HUES6 (cell line): ENCODE data around the gene PSMA5.
"Not testable (repeated sequence)": the region's sequence is repeated elsewhere in the genome, so short reads cannot be mapped to it uniquely, and the experiment has no call there.

ENCODE experiments used
- H3K27ac ChIP-seq: 2 replicates; pipeline ENCODE4 v1.7.0; 2013; ENCODE audit warnings: low read depth, mild to moderate bottlenecking, low read length, inconsistent platforms
- H3K27me3 ChIP-seq: 2 replicates; pipeline ENCODE4 v1.6.1; 2013; ENCODE audit warnings: low read length; ENCODE audit not compliant: control insufficient read depth, insufficient read depth
- H3K36me3 ChIP-seq: 2 replicates; pipeline ENCODE4 v1.6.1; 2013; ENCODE audit warnings: low read length; ENCODE audit not compliant: control insufficient read depth, insufficient read depth
- H3K4me1 ChIP-seq: 2 replicates; pipeline ENCODE4 v1.6.1; 2013; ENCODE audit warnings: low read length; ENCODE audit not compliant: control insufficient read depth, insufficient read depth
- H3K4me3 ChIP-seq: 2 replicates; pipeline ENCODE4 v1.5.1; 2013; ENCODE audit warnings: low read depth, low read length
- H3K9ac ChIP-seq: one replicate; pipeline ENCODE4 v1.6.1; 2013; ENCODE audit warnings: mild to moderate bottlenecking, low read length
- H3K9me3 ChIP-seq: 2 replicates; pipeline ENCODE4 v1.6.1; 2013; ENCODE audit warnings: low read depth, low read length; ENCODE audit not compliant: control insufficient read depth, insufficient read depth

Gene PSMA5

DNA sequence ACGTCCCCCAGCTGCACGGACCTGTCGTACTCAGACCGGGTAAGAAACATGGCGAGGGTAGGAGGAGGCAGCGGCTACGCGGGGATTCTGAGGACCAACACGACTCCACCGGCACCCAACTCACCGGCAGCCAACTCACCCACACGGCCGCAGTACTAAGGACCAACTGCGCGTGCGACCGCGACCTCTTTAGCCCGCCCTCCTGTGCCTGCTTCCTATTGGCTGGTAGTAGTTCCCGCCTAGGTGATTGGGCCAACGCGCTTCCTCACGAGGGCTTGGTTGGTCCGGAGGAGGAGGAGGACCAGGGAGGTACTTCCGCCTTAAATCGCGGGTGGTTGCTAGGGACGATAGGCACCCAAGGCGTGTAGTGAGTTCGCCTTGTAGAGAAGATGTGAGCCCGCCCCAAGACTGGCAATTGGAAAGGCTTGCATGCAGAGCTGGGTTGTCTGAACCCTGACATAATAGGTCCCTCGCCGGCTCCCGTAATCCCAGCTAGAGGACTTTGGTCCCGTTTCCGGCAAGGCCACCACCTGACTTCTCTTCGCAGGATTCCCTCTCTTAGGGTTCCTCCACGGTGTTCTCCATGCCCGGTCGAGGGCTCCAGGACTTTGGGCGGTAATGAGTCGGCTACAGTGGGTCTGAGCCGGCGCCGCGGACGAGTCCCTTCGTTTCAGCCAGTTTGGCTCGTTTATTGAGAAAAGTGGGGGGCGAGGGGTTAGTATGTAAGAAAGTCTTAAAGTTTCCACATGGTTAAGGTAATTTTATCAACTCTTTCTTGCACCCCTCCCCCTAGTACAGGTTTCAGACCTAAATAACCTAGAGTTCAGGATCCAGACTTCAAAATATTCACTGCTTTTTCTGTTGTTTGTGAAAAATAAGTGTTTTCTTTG is at the start of gene PSMA5:
Gene PSMA5, minus strand, starts transcription at position 168 of the 890 bp plus-strand sequence. Its CDS starts 118 bp downstream, at position 50.
- Histone ChIP-seq H3K9ac (peak within 1 kb of the TSS; percentile 89), H3K4me1 (peaks cover 10% of the 10 kb centered on the region), H3K27ac (peak within 1 kb of the TSS; percentile 64; the same call in 1 of the 2 replicates), H3K4me3 (peak within 1 kb of the TSS; percentile 87), H3K9me3 (no peaks in the 10 kb centered on the region), H3K27me3 (no peaks in the 10 kb centered on the region), H3K36me3 (peaks cover 5% of the 10 kb centered on the region)

DNA sequence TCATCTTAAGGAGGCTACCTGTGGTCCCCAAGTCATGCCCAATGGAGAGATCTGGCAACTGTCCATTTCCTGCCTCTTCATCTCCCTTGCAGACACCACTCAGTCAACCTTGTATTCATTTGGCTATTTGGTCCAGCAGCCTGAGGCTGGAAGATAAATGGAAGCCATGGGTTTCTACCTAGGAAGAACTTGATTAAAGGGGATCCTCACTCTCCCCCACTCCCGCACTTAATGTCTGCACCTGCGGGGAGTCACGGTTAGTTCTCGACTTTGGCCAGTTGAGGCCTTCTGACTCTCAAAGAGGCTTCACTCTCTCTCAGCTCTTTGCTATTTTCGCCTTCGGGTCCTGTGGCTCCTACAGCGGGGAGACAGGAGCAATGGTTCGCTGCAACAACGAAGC is 49.0 kb upstream of the PSMA5 start:
- no peaks in the 10 kb centered on the region for H3K36me3 ChIP-seq
- H3K9me3 ChIP-seq, result no peaks in the 10 kb centered on the region
- H3K27ac ChIP-seq, result no peak overlapping the region
- H3K4me3 ChIP-seq, result no peak overlapping the region
- no peak overlapping the region for H3K9ac ChIP-seq
- H3K4me1 ChIP-seq, result no peaks in the 10 kb centered on the region
- H3K27me3 ChIP-seq, result peaks cover 24% of the 10 kb centered on the region

DNA sequence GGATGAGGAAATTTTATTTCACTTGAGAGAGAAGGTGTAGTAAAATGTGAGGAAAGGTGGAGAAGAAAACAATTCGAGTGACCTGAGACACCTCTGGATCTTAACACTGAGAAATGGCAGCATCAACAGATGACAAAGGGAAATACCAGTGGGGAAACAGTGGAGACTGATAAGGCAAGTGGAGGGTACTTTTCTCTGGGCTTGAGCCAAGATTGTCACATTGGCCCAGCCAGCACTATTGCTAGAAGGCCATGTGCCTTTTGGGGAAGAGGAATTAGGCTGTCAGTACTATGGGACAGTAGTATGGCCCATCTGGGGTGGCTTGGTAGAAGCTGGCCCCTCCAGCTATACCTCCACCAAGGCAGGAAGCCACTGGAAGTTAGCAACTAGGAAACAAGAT is 48.4 kb upstream of the PSMA5 start:
- H3K4me1 ChIP-seq, result no peaks in the 10 kb centered on the region
- H3K36me3 ChIP-seq, result no peaks in the 10 kb centered on the region
- H3K9me3 ChIP-seq, result no peaks in the 10 kb centered on the region
- peaks cover 24% of the 10 kb centered on the region for H3K27me3 ChIP-seq
- H3K9ac ChIP-seq, result no peak overlapping the region
- no peak overlapping the region for H3K4me3 ChIP-seq
- H3K27ac ChIP-seq, result no peak overlapping the region

DNA sequence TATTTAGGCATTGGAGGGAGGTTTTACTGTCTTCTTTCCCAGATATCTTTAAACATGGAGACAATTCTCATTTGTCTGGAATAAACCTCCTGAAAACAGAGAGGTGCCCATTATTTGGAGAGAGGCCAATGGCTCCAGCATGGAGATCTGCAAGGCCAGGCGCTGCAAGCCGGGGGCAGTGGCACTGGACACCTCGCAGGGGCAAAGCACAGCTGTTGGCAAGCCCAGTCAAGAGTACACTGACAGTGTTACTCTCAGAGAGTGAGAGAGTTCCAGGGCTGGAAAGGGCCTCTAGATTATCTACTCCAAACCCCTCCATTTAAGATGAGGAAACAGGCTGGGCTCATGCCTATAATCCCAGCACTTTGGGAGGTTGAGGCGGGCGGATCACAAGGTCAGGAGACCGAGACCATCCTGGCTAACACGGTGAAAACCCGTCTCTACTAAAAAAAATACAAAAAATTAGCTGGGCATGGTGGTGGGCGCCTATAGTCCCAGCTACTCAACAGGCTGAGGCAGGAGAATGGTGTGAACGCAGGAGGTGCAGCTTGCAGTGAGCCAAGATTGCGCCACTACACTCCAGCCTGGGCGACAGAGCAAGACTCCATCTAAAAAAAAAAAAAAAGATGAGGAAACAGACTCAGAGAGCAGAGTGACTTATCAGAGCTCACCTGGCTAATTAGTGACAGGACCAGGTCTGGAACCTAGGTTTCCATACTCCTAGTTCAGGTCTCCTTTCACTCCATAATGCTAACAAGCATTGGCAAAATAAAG is 47.2 kb upstream of the PSMA5 start:
- peaks cover 30% of the 10 kb centered on the region for H3K27me3 ChIP-seq

DNA sequence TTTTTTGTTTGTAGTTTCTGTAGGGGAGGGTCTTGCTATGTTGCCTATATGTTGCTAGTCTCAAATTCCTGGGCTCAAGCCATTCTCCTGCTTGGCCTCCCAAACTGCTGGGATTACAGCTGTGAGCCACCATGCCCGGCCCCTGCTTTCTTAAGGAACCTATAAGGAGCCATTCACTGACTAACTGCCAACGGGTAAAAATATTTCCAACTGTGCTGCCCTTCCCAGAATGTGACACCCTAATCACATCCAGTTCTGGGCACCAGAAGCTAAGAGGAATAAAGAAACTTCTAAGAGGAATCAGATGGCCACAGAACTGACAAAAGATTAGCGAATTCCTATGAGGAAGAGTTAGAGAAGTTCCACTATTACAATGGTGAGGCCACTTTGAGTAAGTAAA is 46.5 kb upstream of the PSMA5 start:
- Histone ChIP-seq H3K9ac (no peak overlapping the region), H3K27me3 (peaks cover 35% of the 10 kb centered on the region)

More for the DNA sequence above, 47.2 kb upstream of the PSMA5 start:
- H3K27ac ChIP-seq, H3K36me3 ChIP-seq, H3K9me3 ChIP-seq, H3K4me1 ChIP-seq, H3K4me3 ChIP-seq, H3K9ac ChIP-seq: not testable (repeated sequence)

GRCh38 chr1:109470245-109470644 is 44.0 kb upstream of the PSMA5 start:
- H3K36me3 ChIP-seq, result no peaks in the 10 kb centered on the region
- H3K9ac ChIP-seq, result no peak overlapping the region
- H3K27ac ChIP-seq, result no peak overlapping the region
- peaks cover 20% of the 10 kb centered on the region for H3K4me1 ChIP-seq
- no peak overlapping the region for H3K4me3 ChIP-seq
- H3K9me3 ChIP-seq, result no peaks in the 10 kb centered on the region
- peaks cover 59% of the 10 kb centered on the region for H3K27me3 ChIP-seq

More for the DNA sequence above, 46.5 kb upstream of the PSMA5 start:
- H3K4me3 ChIP-seq, result no peak overlapping the region
- no peak overlapping the region for H3K27ac ChIP-seq
- H3K4me1 ChIP-seq, result peaks cover 14% of the 10 kb centered on the region
- H3K36me3 ChIP-seq, result no peaks in the 10 kb centered on the region
- no peaks in the 10 kb centered on the region for H3K9me3 ChIP-seq

- no peaks in the 10 kb centered on the region for H3K9me3 ChIP-seq
- H3K4me3 ChIP-seq, result no peak overlapping the region
- H3K36me3 ChIP-seq, result no peaks in the 10 kb centered on the region
- H3K9ac ChIP-seq, result no peak overlapping the region
- H3K27ac ChIP-seq, result no peak overlapping the region
- peaks cover 20% of the 10 kb centered on the region for H3K4me1 ChIP-seq
- H3K27me3 ChIP-seq, result peaks cover 65% of the 10 kb centered on the region
Measured at GRCh38 chr1:109468903-109469302, 42.7 kb upstream of the PSMA5 start.

- Histone ChIP-seq H3K9me3 (no peaks in the 10 kb centered on the region), H3K36me3 (no peaks in the 10 kb centered on the region), H3K27me3 (peaks cover 72% of the 10 kb centered on the region), H3K4me3 (no peak overlapping the region), H3K9ac (no peak overlapping the region), H3K27ac (no peak overlapping the region), H3K4me1 (peaks cover 20% of the 10 kb centered on the region)
Measured at GRCh38 chr1:109468061-109468460, 41.8 kb upstream of the PSMA5 start.

DNA sequence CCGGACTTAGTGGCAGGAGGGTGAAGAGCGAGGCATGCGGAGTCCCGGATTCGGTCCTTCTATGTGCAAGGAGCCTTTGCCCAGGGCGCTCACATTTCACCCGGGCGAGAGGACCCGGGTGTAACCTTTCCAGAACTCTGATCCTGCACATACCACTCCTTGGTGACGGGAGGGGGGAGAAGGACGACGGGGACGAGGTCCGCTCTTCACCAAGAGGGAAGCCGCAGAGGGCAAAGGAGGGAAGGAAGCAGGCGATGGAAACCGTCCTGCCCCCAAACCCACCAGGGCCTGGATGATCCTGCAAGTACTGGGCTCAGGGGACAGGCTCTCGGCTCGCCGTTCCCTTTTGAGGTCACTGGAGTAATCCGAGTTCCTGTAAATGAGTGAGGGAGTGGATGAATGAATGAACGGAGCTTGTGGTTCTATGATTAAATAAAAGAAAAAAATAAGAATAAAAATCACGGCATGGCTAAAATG is 41.1 kb upstream of the PSMA5 start:
- Histone ChIP-seq H3K36me3 (no peaks in the 10 kb centered on the region), H3K9ac (no peak overlapping the region), H3K9me3 (no peaks in the 10 kb centered on the region), H3K27ac (no peak overlapping the region), H3K4me1 (peaks cover 20% of the 10 kb centered on the region), H3K4me3 (peak overlapping the region; percentile 80), H3K27me3 (peaks cover 79% of the 10 kb centered on the region)

GRCh38 chr1:109466452-109467300 is 40.4 kb upstream of the PSMA5 start, which contains the start of gene SYPL2:
Gene SYPL2 (plus strand): TSS chr1:109466546. CDS start chr1:109466844, 298 bp downstream.
- Histone ChIP-seq H3K9ac (peak within 1 kb of the TSS; percentile 38), H3K27ac (no peak within 1 kb of the TSS), H3K36me3 (no peaks in the 10 kb centered on the region), H3K4me3 (peak within 1 kb of the TSS; percentile 80), H3K4me1 (peaks cover 20% of the 10 kb centered on the region), H3K27me3 (peaks cover 80% of the 10 kb centered on the region), H3K9me3 (no peaks in the 10 kb centered on the region)
